K562 (cell line): ENCODE measurements around the gene NAIF1. TPM values are rescaled to one million over a fixed set of nuclear protein-coding genes. Genes with fewer than 3 reads are reported as not detected.

ENCODE experiments used
- BACH1 ChIP-seq: fragments of 200-800 bp; sonication (Bioruptor generic); IDR thresholded peaks from 2 replicates; pipeline ENCODE4 v1.6.1; 2016; ENCODE audit warnings: missing genetic modification characterization, missing compliant biosample characterization
- BHLHE40 ChIP-seq: IDR thresholded peaks from 2 replicates; pipeline ENCODE4 v1.6.1; 2011; ENCODE audit warnings: low read length, improper control_type of control experiment
- E2F3 ChIP-seq: fragments of 250-450 bp; sonication (Bioruptor Pico); IDR thresholded peaks from 2 replicates; pipeline ENCODE4 v1.4.0; 2020; ENCODE audit warnings: mild to moderate bottlenecking
- ETV5 ChIP-seq: sonication (generic); formaldehyde crosslinking; IDR thresholded peaks from 2 replicates; pipeline ENCODE4 v1.4.0; 2020; ENCODE audit warnings: low read depth, mild to moderate bottlenecking, missing genetic modification reagents
- FIP1L1 ChIP-seq: fragments of 200-400 bp; formaldehyde crosslinking; IDR thresholded peaks from 2 replicates; pipeline ENCODE4 v1.6.1; 2018; ENCODE audit warnings: mild to moderate bottlenecking, low read depth, low read length; ENCODE audit not compliant: poor library complexity, severe bottlenecking
- HEY1 ChIP-seq: fragments of 250-450 bp; sonication (Bioruptor Pico); IDR thresholded peaks from 2 replicates; pipeline ENCODE4 v1.5.0; 2020; ENCODE audit warnings: mild to moderate bottlenecking, moderate library complexity, borderline replicate concordance
- HLTF ChIP-seq: fragments of 450-650 bp; IDR thresholded peaks from 2 replicates; pipeline ENCODE4 v1.6.1; 2016
- NCOA2 ChIP-seq, 2 experiments: fragments of 450-650 bp; IDR thresholded peaks; 2 replicates each; pipeline ENCODE4 v1.6.1; 2018; ENCODE audit warnings: mild to moderate bottlenecking in 2 of 2, moderate library complexity in 1 of 2; ENCODE audit not compliant: partially characterized antibody in 2 of 2
- PHF8 ChIP-seq: fragments of 200-600 bp; sonication (generic); IDR thresholded peaks from 2 replicates; pipeline ENCODE4 v1.6.1; 2012; ENCODE audit warnings: mixed run types, mild to moderate bottlenecking, inconsistent platforms, low read length, moderate library complexity, borderline replicate concordance
- POU5F1 ChIP-seq: fragments of 150-350 bp; IDR thresholded peaks from 2 replicates; pipeline ENCODE4 v1.6.1; 2014; ENCODE audit warnings: borderline replicate concordance, low read length, low read depth, mild to moderate bottlenecking; ENCODE audit not compliant: partially characterized antibody
- SIRT6 ChIP-seq: IDR thresholded peaks from one replicate; pipeline ENCODE4 v1.6.1; 2012; ENCODE audit warnings: low read depth, mild to moderate bottlenecking, control low read depth, inconsistent platforms, low read length, moderate library complexity
- SRSF1 ChIP-seq: fragments of 200-400 bp; formaldehyde crosslinking; IDR thresholded peaks from 2 replicates; pipeline ENCODE4 v1.6.1; 2017; ENCODE audit warnings: mild to moderate bottlenecking, low read depth, low read length, moderate library complexity
- ZNF445 ChIP-seq: fragments of 250-450 bp; sonication (Bioruptor Pico); IDR thresholded peaks from 2 replicates; pipeline ENCODE4 v1.4.0; 2020; ENCODE audit warnings: low read depth, mild to moderate bottlenecking, moderate library complexity
- polyA plus RNA-seq, 8 experiments: library from polyadenylated mRNA; depleted of rRNA in 4 of 8; stranded (reverse) in 5 of 8; unstranded in 3 of 8; fragments of >200 nt; fragmentation: Nextera tagmentation in 2 of 8; fragmentation: Illumina TruSeq in 1 of 8; extraction: Ambion mirVana in 2 of 8; extraction: Trizol in 1 of 8; gene quantifications; 2 replicates each; pipeline versions ENCODE4 v1.2.1 to v1.2.3, GENCODE V29; 2011 to 2014; ENCODE audit warnings: inconsistent platforms in 1 of 8, missing spikeins in 1 of 8
- total RNA-seq, 7 experiments: library from RNA; depleted of rRNA in 6 of 7; stranded (reverse); fragments of >200 nt in 6 of 7; fragmentation: Illumina TruSeq in 2 of 7; extraction: Trizol in 2 of 7; gene quantifications; 2 replicates each; pipeline versions ENCODE4 v1.2.1 to v1.2.3, GENCODE V29; 2011 to 2021; ENCODE audit warnings: low replicate concordance in 1 of 7
- TF ChIP-seq, protein P1 (sequence below), 2 experiments: fragments of 450-650 bp in 1 of 2; sonication (generic) in 1 of 2; formaldehyde crosslinking in 1 of 2; IDR thresholded peaks; 2 replicates each; pipeline versions ENCODE4 v1.7.1 to v1.9.0; 2016 to 2022; ENCODE audit warnings: inconsistent platforms in 1 of 2, mild to moderate bottlenecking in 1 of 2, missing genetic modification reagents in 1 of 2
- TF ChIP-seq, protein P2 (sequence below): sonication (generic); formaldehyde crosslinking; IDR thresholded peaks from 2 replicates; pipeline ENCODE4 v1.8.0; 2022; ENCODE audit warnings: mild to moderate bottlenecking, missing genetic modification reagents
- TF ChIP-seq, protein P3 (sequence below): fragments of 450-650 bp; IDR thresholded peaks from 2 replicates; pipeline ENCODE4 v1.6.1; 2016

Gene NAIF1
- total and polyA plus RNA-seq, 9 of the 15 experiments (the other 6 are each of a cell fraction or from before 2014, with no cell fraction given): 4.8 to 26.6 (median 17.2) TPM

DNA sequence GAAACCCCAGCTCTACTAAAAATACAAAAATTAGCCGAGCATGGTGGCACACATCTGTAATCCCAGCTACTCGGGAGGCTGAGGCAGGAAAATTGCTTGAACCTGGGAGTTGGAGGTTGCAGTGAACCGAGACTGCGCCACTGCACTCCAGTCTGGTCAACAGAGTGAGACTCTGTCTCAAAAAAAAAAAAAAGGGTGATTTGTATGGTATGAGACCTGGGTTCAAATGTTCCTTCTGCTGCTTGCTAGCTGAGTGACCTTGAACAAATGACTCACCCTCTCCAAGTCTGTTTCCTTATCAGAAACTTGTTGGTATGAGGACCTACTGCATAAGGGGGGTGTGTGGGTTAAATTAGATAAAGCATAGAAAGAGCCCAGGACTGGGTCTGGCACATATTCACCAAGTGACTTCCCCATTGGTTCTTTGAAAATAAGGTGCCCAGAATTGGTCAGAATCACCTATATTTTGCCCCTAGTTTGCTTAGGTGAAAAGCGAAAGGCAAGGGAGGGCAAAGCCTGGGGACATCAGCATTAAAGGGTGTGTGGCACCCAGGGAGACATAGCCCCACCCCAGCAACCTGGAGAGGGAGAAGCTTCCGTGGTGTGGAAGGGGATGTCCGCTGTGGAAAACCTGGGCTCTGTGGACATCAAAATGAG lies 10.9 kb upstream of the NAIF1 start (continued):
- TF ChIP-seq, protein P1, sequence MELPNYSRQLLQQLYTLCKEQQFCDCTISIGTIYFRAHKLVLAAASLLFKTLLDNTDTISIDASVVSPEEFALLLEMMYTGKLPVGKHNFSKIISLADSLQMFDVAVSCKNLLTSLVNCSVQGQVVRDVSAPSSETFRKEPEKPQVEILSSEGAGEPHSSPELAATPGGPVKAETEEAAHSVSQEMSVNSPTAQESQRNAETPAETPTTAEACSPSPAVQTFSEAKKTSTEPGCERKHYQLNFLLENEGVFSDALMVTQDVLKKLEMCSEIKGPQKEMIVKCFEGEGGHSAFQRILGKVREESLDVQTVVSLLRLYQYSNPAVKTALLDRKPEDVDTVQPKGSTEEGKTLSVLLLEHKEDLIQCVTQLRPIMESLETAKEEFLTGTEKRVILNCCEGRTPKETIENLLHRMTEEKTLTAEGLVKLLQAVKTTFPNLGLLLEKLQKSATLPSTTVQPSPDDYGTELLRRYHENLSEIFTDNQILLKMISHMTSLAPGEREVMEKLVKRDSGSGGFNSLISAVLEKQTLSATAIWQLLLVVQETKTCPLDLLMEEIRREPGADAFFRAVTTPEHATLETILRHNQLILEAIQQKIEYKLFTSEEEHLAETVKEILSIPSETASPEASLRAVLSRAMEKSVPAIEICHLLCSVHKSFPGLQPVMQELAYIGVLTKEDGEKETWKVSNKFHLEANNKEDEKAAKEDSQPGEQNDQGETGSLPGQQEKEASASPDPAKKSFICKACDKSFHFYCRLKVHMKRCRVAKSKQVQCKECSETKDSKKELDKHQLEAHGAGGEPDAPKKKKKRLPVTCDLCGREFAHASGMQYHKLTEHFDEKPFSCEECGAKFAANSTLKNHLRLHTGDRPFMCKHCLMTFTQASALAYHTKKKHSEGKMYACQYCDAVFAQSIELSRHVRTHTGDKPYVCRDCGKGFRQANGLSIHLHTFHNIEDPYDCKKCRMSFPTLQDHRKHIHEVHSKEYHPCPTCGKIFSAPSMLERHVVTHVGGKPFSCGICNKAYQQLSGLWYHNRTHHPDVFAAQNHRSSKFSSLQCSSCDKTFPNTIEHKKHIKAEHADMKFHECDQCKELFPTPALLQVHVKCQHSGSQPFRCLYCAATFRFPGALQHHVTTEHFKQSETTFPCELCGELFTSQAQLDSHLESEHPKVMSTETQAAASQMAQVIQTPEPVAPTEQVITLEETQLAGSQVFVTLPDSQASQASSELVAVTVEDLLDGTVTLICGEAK (IDR thresholded peaks at IDR 0.05): no peak
- TF ChIP-seq, protein P1 (CRISPR knock-in tag; IDR thresholded peaks at IDR 0.05): no peak
- no peak for TF ChIP-seq HLTF
- TF ChIP-seq E2F3 (CRISPR knock-in tag): peak; percentile 33; the same call in 1 of the 2 replicates
- peak; percentile 50; the same call in 1 of the 2 replicates for TF ChIP-seq ZNF445
- no peak for TF ChIP-seq FIP1L1
- TF ChIP-seq ETV5 (CRISPR knock-in tag): no peak
- TF ChIP-seq, protein P2, sequence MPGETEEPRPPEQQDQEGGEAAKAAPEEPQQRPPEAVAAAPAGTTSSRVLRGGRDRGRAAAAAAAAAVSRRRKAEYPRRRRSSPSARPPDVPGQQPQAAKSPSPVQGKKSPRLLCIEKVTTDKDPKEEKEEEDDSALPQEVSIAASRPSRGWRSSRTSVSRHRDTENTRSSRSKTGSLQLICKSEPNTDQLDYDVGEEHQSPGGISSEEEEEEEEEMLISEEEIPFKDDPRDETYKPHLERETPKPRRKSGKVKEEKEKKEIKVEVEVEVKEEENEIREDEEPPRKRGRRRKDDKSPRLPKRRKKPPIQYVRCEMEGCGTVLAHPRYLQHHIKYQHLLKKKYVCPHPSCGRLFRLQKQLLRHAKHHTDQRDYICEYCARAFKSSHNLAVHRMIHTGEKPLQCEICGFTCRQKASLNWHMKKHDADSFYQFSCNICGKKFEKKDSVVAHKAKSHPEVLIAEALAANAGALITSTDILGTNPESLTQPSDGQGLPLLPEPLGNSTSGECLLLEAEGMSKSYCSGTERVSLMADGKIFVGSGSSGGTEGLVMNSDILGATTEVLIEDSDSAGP: no peak
- no peak for TF ChIP-seq BHLHE40
- TF ChIP-seq PHF8: no peak
- TF ChIP-seq BACH1 (tag): no peak
- TF ChIP-seq SRSF1: no peak
- no peak for TF ChIP-seq NCOA2 (IDR thresholded peaks at IDR 0.05; ENCODE audit: partially characterized antibody in 2 of 2)
- 0 out of 2 replicates have a peak, but pooled peaks have one; percentile 31 for TF ChIP-seq HEY1
- no peak for TF ChIP-seq POU5F1
- TF ChIP-seq SIRT6: no peak
- TF ChIP-seq, protein P3, sequence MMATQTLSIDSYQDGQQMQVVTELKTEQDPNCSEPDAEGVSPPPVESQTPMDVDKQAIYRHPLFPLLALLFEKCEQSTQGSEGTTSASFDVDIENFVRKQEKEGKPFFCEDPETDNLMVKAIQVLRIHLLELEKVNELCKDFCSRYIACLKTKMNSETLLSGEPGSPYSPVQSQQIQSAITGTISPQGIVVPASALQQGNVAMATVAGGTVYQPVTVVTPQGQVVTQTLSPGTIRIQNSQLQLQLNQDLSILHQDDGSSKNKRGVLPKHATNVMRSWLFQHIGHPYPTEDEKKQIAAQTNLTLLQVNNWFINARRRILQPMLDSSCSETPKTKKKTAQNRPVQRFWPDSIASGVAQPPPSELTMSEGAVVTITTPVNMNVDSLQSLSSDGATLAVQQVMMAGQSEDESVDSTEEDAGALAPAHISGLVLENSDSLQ: no peak
